GM21723 (cell line): Measurements from ENCODE around the gene TLDC2.
A peak's percentile ranks its signal among the peaks of the same experiment; 100 is the strongest.

Experiments
- ATAC-seq: cut with Tn5 transposase; IDR thresholded peaks from one replicate; pipeline ENCODE4 v1.9.1; 2021; ENCODE audit warnings: mild to moderate bottlenecking, moderate library complexity; ENCODE audit not compliant: unreplicated experiment

Gene TLDC2

DNA sequence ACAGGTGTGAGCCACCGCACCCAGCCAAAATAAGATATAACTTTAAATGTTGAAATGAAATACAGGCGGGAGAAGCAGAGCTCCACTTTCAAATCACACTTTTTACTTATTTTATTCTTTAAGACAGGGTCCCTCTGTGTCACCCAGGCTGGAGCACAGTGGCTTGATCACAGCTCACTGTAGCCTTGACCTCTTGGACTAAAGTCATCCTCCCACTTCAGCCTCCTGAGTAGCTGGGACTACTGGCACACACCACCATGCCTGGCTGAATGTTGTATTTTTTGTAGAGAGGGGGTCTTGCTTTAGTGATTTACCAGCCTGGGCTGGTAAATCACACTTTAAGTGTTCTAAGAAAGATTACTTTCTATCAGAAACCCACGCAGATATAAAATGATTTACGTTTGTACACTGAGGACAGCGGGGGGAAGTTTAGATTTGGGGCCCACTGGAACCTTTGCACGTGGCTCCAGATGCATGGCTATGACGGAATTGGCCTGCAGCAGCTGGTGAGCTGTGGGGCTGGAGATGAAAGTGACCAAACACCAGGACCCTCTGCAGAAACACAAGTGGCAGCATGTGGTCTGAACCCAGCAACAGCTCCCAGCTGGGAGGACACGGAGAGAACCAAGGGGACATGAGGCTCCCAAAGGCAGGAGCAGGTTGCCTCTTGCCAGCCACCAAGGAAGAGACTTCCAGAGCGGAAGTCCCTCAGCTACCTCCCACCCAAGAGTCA is 26.4 kb upstream of the TLDC2 start:
- ATAC-seq, result no peak

DNA sequence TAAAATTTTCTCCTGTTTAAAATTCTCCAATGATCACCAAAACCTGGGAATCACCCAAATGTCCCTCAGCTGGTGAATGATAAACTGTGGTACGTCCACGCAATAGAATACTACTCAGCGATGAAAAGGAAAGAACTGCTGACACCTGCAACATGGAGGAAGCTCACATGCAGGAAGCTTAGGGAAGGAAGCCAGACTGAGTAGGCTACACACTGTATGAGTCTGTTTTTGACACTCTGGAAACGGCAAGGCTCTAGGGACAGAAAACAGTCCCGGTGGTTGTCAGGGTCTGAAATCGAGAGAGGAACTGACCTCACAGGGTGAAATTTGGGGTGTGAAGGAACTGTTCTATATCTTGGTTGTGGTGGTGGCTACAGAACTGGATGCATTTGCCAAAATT is 25.2 kb upstream of the TLDC2 start:
- no peak for ATAC-seq

GRCh38 chr20:36851490-36851889 is 24.4 kb upstream of the TLDC2 start:
- ATAC-seq, result no peak

- ATAC-seq, result no peak
These were observed 23.8 kb upstream of the TLDC2 start for GRCh38 chr20:36852187-36852586.

DNA sequence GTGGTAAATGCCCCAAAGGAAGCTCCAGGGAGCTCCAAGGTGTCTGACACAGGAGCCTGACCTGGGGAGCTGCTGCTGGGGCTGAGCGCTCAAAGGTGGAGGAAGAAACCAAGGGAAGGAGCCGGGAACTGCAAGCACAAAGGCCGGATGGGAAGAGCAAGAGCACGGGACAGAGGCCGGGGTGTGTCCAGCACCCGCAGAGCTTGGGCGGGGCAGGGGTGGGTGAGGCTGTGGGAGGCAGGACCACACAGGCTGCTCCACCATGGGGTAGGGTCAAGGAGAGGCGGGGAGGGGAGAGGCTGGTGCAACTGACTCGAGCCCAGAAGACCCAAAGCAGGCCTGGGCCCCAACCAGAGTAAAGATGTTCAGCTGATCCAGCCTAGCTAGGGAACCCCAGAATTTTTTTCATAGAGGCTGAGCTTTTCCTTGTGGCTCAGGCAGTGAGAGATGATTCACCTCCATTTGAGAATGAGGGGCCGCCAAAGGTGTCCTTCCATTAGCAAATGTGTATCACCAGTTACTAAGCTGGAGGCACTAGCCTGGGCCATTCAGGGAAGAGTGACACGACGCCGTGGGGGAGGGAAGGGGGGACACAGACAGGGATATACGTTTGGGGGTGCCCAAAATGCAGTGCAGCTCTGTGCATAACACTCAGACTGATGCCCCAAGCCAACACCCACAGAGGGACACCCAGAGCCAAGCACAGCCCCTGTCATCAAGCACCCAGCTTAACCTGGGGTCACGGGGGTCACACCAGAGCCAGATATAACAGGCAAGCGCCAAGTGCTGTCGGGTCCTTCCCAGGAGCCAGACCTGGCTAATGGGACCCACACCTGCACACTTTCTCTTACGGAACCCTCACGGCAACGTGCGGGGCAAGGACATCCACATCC is 21.3 kb upstream of the TLDC2 start:
- ATAC-seq, result no peak

DNA sequence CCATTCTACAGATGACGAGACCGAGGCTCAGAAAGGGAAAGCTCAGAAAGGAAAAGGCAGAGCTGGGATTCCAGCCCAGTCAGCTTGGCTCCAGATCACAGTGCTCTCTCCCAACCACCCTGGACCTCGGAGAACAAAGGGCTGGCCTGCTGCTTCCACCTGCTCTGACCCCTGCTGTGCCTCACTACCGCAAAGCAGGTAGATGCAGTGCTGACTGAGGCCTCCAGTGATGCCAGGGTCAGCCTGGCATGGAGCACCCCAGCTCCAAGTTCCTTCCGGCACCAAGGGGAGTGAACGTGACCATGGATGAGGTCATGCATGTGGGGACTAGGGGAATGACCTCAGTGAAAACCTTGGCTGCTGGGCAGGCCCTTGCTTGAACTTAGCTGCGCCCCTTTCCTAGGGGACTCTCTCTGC is 20.7 kb upstream of the TLDC2 start:
- ATAC-seq, result no peak

- ATAC-seq, result no peak
These were observed 19.7 kb upstream of the TLDC2 start for GRCh38 chr20:36856195-36856594.

GRCh38 chr20:36856691-36857635 is 19.0 kb upstream of the TLDC2 start:
- ATAC-seq, result no peak

DNA sequence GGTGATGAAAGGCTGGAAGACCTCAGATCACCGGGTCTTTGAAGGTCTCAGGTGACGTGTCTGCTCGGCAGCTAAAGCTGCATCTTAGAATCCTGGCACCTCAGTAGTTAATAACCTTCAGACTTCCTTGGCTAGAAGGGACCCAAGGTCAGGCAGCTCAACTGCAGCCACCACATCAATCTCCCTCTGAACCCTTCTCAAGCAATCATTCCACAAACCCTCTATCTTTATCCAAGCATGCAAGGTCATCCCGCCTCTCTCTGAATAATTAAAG is 16.7 kb upstream of the TLDC2 start:
- no peak for ATAC-seq

- no peak for ATAC-seq
These were observed 16.1 kb upstream of the TLDC2 start for GRCh38 chr20:36859700-36860330.

GRCh38 chr20:36860339-36860738 is 15.6 kb upstream of the TLDC2 start:
- no peak for ATAC-seq

DNA sequence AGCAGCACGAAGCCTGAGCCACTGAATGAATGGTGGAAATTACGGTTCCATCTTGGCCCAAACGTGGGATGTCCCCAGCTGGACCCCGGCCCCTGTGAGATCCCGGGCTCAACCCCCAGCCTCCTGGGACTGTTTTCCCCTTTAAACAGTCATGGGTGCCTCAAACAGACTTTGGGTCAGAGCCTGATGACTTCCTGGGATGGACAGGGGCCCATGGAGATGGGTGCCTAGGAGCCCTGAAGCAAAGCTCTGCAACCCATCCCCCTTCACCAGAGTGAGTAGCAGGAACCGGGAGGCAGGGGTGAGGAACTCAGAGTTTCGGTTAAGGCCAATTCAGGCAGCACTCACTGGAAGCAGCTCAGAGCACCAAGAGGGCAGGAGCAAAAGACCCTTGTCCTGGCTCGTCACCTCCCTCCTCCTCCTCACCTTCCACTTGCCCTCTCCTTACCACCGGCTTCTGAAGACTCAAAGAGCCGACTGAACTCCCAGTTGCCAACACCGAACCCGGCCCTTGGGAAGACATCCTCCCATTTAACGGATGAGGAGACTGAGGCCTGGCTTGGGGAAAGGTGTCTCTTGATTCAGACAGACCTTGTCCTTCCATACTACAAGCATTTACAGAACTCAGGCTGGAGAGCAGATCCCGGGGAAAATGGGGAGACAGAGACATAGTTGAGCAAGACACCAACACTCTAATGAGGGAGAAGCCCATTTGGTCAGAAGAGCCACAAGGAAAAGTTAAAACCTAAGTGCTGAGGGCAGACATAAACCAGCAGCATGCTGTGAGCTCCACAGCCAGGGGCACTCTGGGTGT is 14.9 kb upstream of the TLDC2 start:
- no peak for ATAC-seq

GRCh38 chr20:36861625-36861874 is 14.4 kb upstream of the TLDC2 start:
- no peak for ATAC-seq

DNA sequence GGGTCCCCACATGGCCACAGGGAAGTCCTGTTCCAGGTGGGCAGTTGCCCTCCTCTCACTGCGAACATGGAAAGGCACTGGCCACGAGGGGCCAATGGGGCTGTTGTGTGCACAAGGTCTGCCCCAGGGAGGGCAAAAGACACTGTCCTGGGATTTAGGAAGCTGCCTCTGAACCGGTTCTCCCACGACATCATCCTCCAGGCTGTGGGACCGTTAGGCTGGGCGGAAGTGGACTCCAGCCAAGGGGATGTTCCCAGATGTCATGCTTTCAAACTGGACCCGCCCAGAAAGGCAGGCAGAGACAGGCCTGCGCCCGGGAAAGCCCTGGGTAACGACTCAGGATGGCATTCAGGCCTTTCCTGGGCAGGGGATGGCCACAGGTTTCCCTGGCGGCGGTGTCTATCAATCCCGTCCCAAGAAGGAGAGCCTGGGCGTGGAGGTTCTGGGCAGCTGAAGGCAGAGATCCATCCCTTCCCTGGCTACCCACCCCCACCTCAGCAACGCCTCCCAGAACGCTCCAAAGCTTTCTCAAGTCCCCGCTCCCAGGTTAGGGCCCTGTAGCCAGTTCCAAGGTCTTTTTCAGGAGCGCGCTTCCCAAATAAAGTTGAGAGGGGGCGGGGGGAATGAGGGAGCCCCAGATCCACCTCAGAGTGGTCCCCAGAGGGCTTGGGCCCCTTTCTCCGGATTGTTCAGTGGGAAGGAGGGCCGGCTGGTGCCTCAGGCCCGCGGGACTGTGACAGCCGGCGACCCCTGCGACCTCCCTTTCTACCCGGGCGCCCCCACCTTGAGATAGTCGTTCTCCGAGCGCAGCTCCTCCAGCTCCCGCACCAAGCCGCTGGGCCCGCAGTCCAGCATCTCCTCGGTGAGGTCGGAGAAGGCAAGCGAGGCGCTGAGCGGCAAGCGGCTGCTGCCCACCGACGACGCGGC is 13.8 kb upstream of the TLDC2 start:
- no peak for ATAC-seq

DNA sequence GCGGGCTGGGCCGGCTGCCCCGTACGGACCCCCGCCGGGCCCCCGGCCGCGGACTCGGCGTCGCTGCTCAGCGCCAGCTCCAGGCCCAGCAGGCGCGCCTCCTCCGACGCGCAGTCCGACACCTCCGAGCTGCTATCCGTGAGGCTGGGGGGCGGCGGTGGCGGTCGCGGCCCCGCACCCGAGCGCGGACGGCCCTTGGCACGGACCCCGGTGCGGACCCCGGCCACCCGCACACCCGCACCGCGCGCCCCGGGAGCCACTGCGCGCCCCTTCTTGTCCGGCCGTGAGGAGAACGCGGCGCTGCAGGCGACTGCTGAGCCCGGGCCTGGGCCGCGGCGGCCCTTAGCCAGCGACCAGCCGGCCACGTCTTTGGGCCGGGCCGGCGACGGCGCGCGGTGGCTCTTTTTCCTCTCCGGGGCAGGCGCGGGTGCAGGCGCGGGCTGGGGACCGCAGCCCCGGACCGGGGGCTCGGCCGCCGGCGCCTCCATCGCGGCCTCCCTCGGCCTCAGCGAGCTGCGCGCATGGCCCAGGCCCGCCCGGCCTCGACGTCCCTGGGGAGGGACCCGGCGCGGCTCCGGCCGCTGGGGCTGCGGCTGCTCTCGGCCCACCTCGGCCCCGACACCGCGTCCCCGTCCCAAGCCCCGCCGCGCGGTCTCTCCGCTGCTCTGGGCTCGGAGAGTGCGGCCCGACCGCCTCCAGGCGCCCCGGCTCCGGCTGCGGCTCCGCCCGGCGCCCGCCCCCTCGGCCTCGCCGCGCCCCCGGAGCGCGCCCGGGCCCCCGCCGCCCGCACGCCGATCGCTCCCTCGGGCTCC is 12.9 kb upstream of the TLDC2 start:
- ATAC-seq, result peak; percentile 52

DNA sequence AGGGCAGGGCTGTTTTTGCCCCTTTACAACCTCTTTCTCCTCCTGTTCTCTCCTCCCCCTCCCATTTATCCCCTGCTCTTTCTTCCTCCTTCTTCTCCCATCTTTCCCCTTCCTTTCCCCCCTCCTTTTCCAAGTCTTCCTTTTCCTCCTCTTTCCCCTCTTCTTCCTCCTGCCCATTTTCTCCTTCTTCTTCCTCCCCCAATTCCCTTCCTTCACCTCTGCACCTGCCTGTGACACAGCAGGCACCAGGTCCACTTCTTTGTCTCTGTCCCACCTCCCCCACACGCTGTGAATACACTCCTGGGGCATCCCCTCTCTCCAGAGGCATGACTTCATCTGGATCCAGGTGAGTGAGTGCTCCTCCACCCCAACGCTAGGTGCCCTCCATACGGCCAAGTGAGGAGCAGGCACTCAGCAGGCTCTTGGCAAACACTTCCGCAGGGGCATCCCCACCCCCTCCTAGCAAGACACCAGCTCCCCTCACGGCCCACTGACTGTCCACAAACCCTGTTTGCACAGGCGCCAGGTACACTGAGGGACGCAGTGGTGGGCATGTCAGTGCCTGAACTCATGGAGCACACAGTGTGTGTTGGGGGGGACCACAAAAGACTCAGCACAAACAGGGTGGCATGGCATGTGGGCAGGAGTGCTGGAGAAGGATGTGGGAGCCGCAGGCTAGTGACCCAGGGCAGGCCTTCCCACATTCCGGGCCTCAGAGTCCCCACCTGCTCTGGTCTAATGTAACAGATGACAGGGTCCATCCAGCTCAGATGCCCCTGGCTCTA is 10.7 kb upstream of the TLDC2 start:
- ATAC-seq, result no peak

- no peak for ATAC-seq
These were observed 10.1 kb upstream of the TLDC2 start for GRCh38 chr20:36865861-36866149.

DNA sequence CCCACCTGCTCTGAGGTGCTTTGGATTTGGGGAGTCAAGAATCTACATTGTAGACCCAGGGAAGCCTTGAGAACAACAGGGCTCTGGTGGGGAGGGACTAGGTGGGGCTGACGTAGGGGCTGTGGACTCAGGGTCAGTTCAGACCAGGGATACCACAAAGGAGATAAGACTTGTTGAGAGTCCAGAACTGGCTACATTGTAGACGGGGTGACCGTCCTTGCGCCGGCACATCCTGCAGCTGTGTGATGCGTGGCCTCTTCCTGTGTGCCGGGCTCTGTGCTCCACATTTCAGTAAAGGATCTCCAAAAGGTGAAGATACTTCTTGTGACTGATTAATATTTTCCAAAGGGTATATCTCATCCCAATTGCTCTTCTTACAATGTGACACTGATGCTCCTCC is 9.8 kb upstream of the TLDC2 start:
- no peak for ATAC-seq
